BLaER1 treated with 17β-estradiol and CSF1 and Interleukin-3, amounts not matched to agents 10 nM and 100 nM (cell line): ENCODE results near the gene TCEA3.

ENCODE experiments used
- H3K27ac ChIP-seq, 11 experiments: shearing (Covaris generic); formaldehyde crosslinking; 2 replicates each; pipeline ENCODE4 v1.8.1; 2022
- H3K27me3 ChIP-seq, 11 experiments: shearing (Covaris generic); formaldehyde crosslinking; 2 replicates each; pipeline ENCODE4 v1.8.1; 2022
- H3K36me3 ChIP-seq, 11 experiments: shearing (Covaris generic); formaldehyde crosslinking; 2 replicates each; pipeline ENCODE4 v1.8.1; 2022
- H3K4me1 ChIP-seq, 10 experiments: shearing (Covaris generic); formaldehyde crosslinking; 2 replicates each; pipeline ENCODE4 v1.8.1; 2022
- H3K4me2 ChIP-seq, 11 experiments: shearing (Covaris generic); formaldehyde crosslinking; 2 replicates each; pipeline ENCODE4 v1.8.1; 2022
- H3K4me3 ChIP-seq, 10 experiments: shearing (Covaris generic); formaldehyde crosslinking; 2 replicates each; pipeline ENCODE4 v1.8.1; 2022
- H3K9ac ChIP-seq, 11 experiments: shearing (Covaris generic); formaldehyde crosslinking; 2 replicates each; pipeline ENCODE4 v1.8.1; 2022
- H3K9me3 ChIP-seq, 11 experiments: shearing (Covaris generic); formaldehyde crosslinking; replicated peaks in 1 of 11; 2 replicates each; pipeline ENCODE4 v1.8.1; 2022
- H4K20me1 ChIP-seq, 11 experiments: shearing (Covaris generic); formaldehyde crosslinking; 2 replicates each; pipeline ENCODE4 v1.8.1; 2022
- Cebpa-rat ChIP-seq, 11 experiments: shearing (Covaris generic); IDR thresholded peaks; 2 replicates each; pipeline ENCODE4 v1.8.1; 2022

The TCEA3 gene

GRCh38 chr1:23424293-23425192 lies at the start of gene TCEA3:
TSS of gene TCEA3 (minus strand) at chr1:23424748. CDS start at chr1:23424633, 115 bp downstream.
- Histone ChIP-seq H3K27ac (no peak within 1 kb of the TSS), H3K9me3 (no peaks in the 10 kb centered on the region), H3K4me3 (peak within 1 kb of the TSS; percentile 43 to 67 (median 55)), H3K9ac (peak within 1 kb of the TSS in 9 of 11 experiments; percentile 25 to 68 (median 52); a peak in 13 of 22 replicates), H3K4me1 (peaks cover 31 to 48% (median 40%) of the 10 kb centered on the region in 10 experiments), H3K27me3 (peaks cover 46 to 57% (median 54%) of the 10 kb centered on the region in 11 experiments), H3K36me3 (no peaks in the 10 kb centered on the region), H3K4me2 (peak within 1 kb of the TSS; percentile 86 to 98 (median 91)), H4K20me1 (peaks cover 0 to 21% (median 0%) of the 10 kb centered on the region in 11 experiments; a peak in 9 of 22 replicates)
- TF ChIP-seq Cebpa-rat (IDR thresholded peaks at IDR 0.05) = no peak

DNA sequence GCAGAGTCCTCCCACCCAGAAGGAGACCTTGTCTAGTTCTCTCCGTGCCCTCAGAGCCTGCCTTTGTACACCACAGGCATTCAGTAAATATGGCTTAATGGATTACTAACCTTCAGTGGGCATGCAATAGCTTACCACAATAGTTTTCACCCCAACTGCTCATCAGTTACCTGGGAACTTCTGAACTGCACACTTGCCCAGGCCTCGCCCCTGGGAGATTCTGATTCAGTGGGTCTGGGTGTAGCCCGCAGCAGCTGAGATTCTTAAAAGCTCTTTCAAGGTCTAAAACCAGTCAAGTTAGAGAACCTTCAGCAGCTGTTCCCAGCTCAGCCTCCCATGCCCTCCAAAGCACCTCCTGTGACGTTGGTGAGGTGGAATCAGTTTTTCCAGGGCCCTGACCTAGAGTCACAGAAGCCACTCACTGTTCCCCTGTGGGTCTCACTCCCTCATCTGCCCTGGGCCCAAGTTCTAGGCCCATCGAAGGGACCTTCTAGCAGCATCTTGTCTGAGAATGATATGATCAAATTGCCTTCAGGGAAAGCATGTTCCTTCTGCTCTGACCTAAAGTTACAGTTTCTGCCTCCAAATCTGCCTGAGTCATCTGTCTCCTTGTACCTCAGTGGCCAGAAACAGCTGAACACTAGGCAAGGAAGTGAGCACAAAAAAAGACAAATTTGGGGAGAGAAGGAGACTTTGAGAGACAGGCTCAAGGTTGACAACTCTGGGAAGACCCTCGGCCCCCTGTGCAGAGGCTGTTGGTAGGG lies 48.7 kb upstream of the TCEA3 start:
- H3K9ac ChIP-seq = no peak overlapping the region
- no peaks in the 10 kb centered on the region for H3K36me3 ChIP-seq
- H3K27me3 ChIP-seq = no peaks in the 10 kb centered on the region
- H3K4me3 ChIP-seq = no peak overlapping the region
- H3K27ac ChIP-seq = no peak overlapping the region
- no peaks in the 10 kb centered on the region for H3K9me3 ChIP-seq
- TF ChIP-seq Cebpa-rat (IDR thresholded peaks at IDR 0.05) = no peak
- peak overlapping the region in 1 of 11 experiments; percentile 32; a peak in 2 of 22 replicates for H3K4me2 ChIP-seq
- H4K20me1 ChIP-seq = 0 out of 22 replicates have a peak, but pooled peaks cover 0 to 13% (median 0%) of the 10 kb centered on the region in 11 experiments
- H3K4me1 ChIP-seq = peaks cover 0 to 10% (median 0%) of the 10 kb centered on the region in 10 experiments; a peak in 2 of 20 replicates

DNA sequence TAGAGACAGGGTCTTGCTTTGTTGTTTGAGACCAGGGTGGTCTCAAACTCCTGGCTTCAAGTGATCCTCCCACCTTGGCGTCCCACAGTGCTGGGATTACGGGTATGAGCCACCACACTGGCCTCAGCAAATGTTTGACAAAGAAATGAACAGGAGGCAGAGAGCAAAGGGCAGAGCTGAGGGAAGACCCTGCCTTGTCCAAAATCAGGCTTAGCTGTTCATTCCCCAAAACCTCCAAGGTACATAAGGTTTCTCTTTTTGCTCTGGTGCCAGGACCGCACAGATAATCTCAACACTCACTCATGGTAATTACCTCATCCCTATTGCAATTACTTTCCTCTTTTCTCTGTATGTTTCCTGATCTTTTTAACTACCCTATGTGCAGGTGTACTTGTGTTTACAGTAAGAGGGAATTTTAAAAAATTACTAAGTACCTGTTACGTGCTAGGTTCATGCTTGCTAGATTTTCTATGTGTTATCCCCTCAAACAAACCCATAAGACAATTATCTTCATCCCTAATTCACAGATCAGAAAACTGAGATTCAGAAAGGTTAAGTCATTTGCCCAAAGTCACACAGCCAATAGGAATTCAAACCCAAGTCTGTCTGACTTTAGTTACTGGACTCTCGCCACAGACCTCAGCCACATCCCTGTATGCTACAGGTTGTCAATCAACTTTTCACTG lies 47.9 kb upstream of the TCEA3 start:
- 0 out of 22 replicates have a peak, but pooled peaks cover 0 to 13% (median 0%) of the 10 kb centered on the region in 11 experiments for H4K20me1 ChIP-seq

GRCh38 chr1:23471473-23472075 lies 47.0 kb upstream of the TCEA3 start:
- Histone ChIP-seq H3K9me3 (no peaks in the 10 kb centered on the region), H3K27ac (no peak overlapping the region), H3K4me3 (no peak overlapping the region), H3K4me1 (peaks cover 0 to 10% (median 0%) of the 10 kb centered on the region in 10 experiments; a peak in 2 of 20 replicates), H4K20me1 (0 out of 22 replicates have a peak, but pooled peaks cover 0 to 13% (median 0%) of the 10 kb centered on the region in 11 experiments), H3K36me3 (no peaks in the 10 kb centered on the region), H3K27me3 (no peaks in the 10 kb centered on the region), H3K4me2 (no peak overlapping the region), H3K9ac (no peak overlapping the region)
- no peak for TF ChIP-seq Cebpa-rat (IDR thresholded peaks at IDR 0.05)

More for the DNA sequence above, 47.9 kb upstream of the TCEA3 start:
- no peaks in the 10 kb centered on the region for H3K27me3 ChIP-seq
- no peak overlapping the region for H3K4me2 ChIP-seq
- H3K4me1 ChIP-seq = peaks cover 0 to 10% (median 0%) of the 10 kb centered on the region in 10 experiments; a peak in 2 of 20 replicates
- H3K27ac ChIP-seq = no peak overlapping the region
- no peaks in the 10 kb centered on the region for H3K36me3 ChIP-seq
- no peaks in the 10 kb centered on the region for H3K9me3 ChIP-seq
- no peak overlapping the region for H3K4me3 ChIP-seq
- TF ChIP-seq Cebpa-rat (IDR thresholded peaks at IDR 0.05) = no peak
- H3K9ac ChIP-seq = no peak overlapping the region

DNA sequence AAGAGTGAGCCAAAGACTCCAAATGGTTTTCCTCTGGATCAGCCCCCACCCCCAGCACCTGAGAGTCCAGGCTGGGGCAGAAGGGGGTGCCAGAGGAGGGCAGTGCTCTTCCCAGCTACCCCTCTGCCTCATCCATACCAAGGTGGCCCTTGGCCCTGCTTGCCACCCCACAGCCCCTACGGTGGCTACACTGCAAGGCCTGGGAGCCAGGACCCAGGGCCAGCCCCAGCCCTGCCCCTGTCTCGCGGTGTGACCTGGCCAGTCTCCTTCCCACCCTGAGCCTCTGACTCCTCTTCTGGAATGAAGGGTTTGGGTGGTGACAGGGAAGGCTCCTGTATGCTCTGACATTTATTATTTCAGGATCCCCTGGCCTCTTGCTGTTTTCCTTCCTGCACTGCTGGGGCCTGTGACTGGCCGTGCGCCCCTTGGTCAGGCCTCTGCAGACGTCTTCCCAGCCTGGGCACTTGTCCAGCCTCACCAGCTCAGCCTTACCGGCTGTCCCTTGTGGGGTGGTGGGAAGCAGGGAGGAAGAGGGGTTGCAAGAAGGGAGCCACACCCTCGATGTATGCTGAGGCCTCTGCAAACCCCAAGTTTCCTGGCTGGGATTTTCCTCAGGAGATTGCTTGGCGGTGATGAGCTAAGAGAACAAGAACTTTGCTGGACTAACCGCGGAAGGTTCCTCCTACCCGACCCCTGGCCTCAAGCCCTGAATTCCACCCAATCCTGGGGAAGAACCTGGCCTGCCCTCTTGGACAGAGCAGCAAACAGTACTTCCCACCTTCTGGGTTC lies 45.9 kb upstream of the TCEA3 start:
- peaks cover 0 to 10% (median 0%) of the 10 kb centered on the region in 10 experiments; a peak in 2 of 20 replicates for H3K4me1 ChIP-seq

GRCh38 chr1:23469372-23469982 lies 44.9 kb upstream of the TCEA3 start:
- no peak overlapping the region for H3K9ac ChIP-seq
- 0 out of 22 replicates have a peak, but pooled peaks cover 0 to 13% (median 0%) of the 10 kb centered on the region in 11 experiments for H4K20me1 ChIP-seq
- no peaks in the 10 kb centered on the region for H3K27me3 ChIP-seq
- no peak overlapping the region for H3K27ac ChIP-seq
- no peaks in the 10 kb centered on the region for H3K36me3 ChIP-seq
- no peak overlapping the region for H3K4me2 ChIP-seq
- H3K4me3 ChIP-seq = no peak overlapping the region
- H3K9me3 ChIP-seq = no peaks in the 10 kb centered on the region
- no peak for TF ChIP-seq Cebpa-rat (IDR thresholded peaks at IDR 0.05)
- peaks cover 0 to 6% (median 0%) of the 10 kb centered on the region in 10 experiments; a peak in 2 of 20 replicates for H3K4me1 ChIP-seq

More for the DNA sequence above, 45.9 kb upstream of the TCEA3 start:
- Histone ChIP-seq H3K4me2 (no peak overlapping the region), H3K27ac (no peak overlapping the region), H3K27me3 (no peaks in the 10 kb centered on the region), H3K4me3 (no peak overlapping the region), H3K36me3 (no peaks in the 10 kb centered on the region), H3K9ac (no peak overlapping the region), H4K20me1 (0 out of 22 replicates have a peak, but pooled peaks cover 0 to 13% (median 0%) of the 10 kb centered on the region in 11 experiments), H3K9me3 (no peaks in the 10 kb centered on the region)
- TF ChIP-seq Cebpa-rat (IDR thresholded peaks at IDR 0.05) = no peak

DNA sequence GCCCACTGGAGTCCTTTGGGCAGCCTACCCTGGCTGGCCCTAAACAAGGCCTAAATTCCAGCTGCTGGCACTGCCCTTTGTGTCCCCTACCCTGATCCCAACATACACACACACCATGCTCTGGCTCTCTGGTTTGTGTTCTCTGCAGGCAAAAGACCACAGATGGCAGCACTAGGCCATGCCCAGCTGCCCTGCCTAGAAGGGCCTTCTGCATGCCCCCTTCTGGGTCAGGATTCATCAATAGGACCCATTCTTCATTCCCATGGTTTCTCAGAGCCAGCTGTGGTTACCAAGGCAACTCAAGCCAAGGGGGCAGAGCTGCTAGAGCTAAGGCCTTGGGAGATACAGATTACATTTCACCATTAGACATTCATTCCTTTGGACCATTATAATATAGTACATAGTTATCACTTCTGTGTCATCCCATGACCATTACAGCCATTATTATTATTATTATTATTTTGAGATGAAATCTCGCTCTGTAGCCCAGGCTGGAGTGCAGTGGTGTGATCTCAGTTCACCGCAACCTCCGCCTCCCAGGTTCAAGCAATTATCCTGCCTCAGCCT lies 42.0 kb upstream of the TCEA3 start:
- Histone ChIP-seq H3K4me2 (no peak overlapping the region), H3K27ac (no peak overlapping the region), H3K36me3 (no peaks in the 10 kb centered on the region), H3K4me3 (no peak overlapping the region), H4K20me1 (0 out of 22 replicates have a peak, but pooled peaks cover 0 to 13% (median 0%) of the 10 kb centered on the region in 11 experiments), H3K4me1 (no peaks in the 10 kb centered on the region), H3K9me3 (no peaks in the 10 kb centered on the region), H3K9ac (no peak overlapping the region), H3K27me3 (no peaks in the 10 kb centered on the region)
- no peak for TF ChIP-seq Cebpa-rat (IDR thresholded peaks at IDR 0.05)
